SW 1271 (cell line): ENCODE measurements around the gene MYO9B.
"Not testable (repeated sequence)": the region's sequence is repeated elsewhere in the genome, so short reads cannot be mapped to it uniquely, and the experiment has no call there.

ENCODE experiments used
- DNase-seq, 2 experiments: peaks; one replicate each; lab custom pipeline; 2025; lab: John Stamatoyannopoulos, UW

Gene MYO9B

DNA sequence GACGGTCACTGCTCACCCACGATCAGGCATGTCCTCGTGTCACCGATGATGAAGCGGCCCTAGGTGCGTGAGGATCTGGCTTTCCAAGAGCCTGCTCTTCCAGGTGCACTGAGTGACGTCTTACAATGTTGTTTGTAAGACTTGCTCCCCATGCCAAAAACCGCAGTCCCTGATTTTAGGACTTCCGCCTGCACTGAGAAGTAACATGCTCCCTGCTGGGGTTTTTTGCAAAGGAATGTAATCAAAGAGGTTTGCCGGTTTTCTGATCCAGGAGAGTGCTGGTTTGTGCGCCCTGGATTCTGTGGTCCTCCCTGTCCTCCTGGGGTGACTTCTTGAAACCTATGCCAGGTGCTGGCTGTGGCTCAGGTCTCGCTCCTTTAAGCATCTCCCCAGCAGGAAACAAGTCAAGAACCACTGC is 38.8 kb downstream of the MYO9B start:
- no peak for DNase-seq

GRCh38 chr19:17116996-17117702 is 41.6 kb downstream of the MYO9B start:
- DNase-seq: no peak

DNA sequence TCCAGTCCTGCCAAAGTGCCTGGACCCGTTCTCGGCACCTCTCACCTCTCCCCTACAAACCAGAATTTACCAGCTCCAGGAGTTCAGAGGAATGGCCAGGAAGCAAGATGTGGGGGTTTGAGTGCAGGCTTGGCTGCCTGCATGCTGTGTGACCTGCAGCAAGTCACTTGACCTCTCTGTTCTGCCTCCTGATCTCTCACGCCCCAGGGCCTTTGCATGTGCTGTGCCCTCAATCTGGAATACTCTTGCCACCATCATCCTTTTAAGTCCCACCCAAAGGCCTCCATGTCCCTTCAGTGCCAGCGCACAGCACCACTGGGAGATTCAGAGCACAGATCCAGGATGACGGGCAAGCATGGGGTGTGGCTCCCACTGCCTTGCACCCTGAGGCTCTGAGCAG is 43.4 kb downstream of the MYO9B start:
- no peak for DNase-seq

DNA sequence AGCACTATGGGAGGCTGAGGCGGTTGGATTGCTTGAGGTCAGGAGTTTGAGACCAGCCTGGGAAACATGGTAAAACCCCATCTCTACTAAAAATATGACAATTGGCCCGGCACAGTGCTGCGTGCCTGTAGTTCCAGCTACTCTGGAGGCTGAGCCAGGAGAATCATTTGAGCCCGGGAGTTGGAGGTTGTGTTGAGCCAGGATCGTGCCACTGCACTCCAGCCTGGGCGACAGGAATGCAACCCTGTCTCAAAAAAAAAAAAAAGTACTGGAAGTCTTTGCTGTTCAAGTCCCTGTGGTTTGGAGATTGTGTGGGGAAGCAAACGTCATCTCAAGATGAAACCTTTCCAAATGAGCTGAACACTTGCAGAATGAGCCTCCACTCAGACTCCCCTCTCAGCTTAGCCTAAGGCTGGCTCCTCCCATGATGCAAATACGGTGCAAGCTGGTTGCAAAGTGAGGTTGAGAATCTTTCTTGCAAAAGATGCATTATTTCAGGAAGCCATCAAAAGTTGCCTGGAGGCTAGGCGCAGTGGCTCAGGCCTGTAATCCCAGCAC is 46.2 kb downstream of the MYO9B start:
- no peak for DNase-seq

DNA sequence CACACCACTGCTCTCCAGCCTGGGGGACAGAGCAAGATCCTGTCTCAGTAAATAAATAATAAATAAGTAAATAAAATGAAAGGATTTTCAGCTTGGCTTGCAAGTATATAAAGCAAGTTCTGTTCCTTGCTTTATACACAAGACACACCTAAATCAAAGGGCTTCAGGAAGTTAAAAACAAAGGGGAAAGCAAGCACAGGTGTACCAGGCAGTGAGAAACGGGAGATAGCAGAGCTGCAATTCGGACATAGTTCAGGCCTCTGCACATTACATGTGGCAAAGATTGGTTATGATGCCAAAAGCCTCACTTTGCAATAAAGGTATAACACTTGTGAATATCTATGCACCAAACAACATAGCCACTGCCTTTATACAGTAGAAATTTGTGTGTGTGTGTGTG is 47.5 kb downstream of the MYO9B start:
- DNase-seq: no peak

- DNase-seq: no peak
Measured at GRCh38 chr19:17124025-17124424, 48.4 kb downstream of the MYO9B start.

DNA sequence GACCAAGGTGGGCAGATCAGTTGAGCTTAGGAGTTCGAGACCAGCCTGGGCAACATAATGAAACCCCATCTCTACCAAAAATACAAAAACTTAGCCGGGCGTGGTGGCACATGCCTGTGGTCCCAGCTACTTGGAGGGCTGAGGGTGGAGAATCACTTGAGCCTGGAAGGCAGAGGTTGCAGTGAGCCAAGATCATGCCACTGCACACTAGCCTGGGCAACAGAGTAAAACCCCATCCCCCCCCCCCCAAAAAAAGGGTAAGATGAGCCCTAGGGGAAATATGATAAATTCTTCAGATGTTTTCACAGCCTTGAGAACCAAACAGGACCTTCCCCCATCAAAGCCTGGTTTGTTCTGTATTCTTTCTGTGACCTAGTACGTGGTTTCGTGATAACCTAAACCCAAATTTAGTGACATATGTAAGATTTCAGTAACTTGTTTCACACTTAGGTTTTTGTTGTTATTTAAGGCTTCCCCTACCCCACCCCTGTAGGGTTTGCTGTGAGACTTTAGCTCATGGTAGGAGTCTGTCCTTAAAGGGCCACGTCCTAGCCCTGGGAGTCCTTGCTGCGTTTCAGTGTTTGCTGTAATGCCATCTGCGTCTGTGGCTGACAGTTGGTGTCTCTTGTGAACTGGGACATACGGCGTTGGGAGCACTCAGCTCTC is 49.6 kb downstream of the MYO9B start:
- no peak for DNase-seq

DNA sequence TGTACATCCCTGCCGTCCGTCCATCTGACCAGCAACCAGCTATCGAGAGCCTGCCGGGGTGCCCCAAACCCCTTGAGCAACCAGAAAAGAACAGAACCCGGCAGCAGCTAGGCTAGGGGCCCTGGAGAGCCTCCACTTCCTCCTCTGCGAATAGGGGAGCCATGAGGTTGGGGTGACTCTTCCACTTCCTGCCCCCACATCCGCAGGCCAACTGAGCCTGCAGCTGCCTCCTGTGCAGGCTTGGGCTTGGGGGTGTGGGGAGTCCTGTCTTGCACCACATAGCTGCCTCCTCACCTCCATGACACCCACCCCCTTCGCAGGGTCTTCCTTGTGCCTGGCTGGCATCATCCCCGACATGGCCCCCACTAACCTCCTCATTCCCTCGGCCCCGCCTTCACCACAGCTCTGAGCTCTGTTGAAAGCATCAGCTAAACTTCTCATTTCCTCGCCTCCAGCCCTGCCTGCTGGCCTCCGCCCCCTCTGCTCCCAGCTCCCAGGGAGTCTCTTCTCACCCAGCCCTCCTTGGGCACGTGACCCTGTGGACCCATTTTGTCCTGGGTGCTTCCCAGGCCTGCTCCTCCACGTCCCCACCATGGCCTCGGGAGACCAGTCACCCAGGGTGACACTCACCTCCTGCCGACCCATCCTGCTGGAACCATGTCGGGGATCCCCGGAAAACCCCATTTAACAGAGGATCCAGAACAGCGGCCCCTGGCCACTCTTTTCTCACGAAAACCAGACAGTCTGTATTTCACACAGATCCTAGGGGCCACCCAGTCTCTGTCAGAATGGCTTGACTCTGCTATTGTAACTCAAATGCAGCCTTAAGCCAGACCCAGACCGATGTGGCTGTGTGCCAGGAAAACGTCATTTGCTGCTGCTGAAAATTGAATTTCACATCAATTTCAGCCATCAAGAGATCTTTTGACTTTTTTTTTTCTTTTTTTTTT is 50.4 kb downstream of the MYO9B start:
- no peak for DNase-seq

GRCh38 chr19:17127671-17128070 is 52.1 kb downstream of the MYO9B start:
- no peak for DNase-seq

- no peak for DNase-seq
Measured at GRCh38 chr19:17128403-17128802, 52.8 kb downstream of the MYO9B start.

DNA sequence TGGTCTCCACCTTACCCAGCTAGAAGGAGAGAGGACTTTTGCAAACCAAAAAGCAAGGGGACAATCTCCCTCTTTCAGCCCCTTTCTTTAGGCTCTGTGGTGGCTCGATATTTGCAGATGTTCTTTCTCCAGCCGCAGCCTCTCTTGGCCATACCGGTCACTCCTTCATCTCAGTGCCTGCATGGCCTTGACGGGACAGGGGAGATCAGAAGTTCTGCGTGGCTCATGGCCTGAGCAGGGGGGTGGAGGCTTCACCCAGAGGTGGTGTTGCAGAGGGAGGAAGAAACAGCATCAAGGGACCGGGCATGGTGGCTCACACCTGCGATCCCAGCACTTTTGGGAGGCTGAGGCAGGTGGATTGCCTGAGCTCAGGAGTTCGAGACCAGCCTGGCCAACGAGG is 53.2 kb downstream of the MYO9B start:
- DNase-seq: no peak

- no peak for DNase-seq
Measured at GRCh38 chr19:17129377-17129776, 53.8 kb downstream of the MYO9B start.

GRCh38 chr19:17135001-17135853 is 59.6 kb downstream of the MYO9B start:
- DNase-seq: peak; percentile 80 to 93

DNA sequence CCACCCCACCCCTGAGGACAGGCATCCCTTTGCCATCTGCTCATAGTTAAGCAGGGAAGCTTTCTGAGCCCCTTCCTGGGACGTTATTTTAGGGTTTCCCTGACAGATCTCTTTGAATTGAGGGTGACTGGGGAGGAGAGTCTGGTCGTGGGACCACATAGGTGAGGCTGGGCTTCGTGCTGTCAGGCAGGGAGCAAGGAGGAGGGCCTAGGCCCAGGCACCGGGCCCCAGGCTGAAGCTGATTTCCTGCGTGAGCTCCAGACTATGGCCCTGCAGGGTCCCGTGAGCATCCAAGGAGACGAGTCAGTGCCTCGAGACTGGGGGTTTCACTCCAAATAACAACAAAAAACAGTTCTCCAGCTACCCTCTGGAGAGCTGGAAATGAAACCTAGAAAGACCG is 60.4 kb downstream of the MYO9B start:
- DNase-seq: no peak

- no peak for DNase-seq
Measured at GRCh38 chr19:17136617-17137016, 61.0 kb downstream of the MYO9B start.

DNA sequence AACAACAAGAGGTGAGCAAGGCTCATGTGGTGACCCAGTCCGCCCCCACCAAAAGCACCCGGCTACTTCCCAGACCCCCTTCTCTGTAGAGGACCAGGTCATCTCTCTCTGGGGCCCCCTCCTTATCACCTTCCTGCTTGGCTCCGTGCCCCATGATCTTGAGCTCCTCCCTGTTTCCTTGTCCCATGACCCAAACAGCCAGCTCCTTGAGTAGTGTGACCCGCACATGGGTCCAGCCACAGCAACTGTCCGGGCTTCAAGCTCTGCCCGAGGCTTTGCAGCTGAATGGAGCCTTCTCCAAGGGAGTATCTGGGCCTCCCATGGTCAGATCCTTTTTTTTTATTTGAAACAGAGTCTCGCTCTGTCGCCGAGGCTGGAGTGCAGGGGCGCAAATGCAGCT is 61.8 kb downstream of the MYO9B start:
- DNase-seq: no peak

DNA sequence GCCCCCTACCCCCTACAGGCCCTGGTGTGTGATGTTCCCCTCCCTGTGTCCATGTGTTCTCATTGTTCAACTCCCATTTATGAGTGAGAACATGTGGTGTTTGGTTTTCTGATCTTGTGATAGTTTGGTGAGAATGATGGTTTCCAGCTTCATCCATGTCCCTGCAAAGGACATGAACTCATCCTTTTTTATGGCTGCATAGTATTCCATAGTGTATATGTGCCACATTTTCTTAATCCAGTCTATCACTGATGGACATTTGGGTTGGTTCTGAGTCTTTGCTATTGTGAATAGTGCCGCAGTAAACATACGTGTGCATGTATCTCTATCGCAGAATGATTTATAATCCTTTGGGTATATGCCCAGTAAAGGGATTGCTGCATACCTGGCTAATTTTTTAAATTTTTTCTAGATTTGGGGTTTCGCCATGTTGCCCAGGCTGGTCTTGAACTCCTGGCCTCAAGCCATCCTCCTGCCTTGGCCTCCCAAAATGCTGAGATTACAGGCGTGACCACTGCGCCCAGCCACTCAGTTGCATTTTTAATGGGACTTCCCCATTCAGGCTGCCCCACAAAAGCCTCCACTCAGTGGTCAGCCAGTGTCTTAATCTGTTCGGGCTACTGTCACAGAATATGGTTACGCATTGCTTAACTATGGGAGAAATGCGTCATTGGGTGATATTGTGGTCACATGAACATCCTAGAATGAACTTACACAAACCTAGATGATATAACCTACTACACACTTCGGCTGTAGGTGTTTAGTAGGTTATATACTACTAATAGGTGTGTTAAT is 62.7 kb downstream of the MYO9B start:
- not testable (repeated sequence) for DNase-seq

- no peak for DNase-seq
Measured at GRCh38 chr19:17138937-17139598, 63.5 kb downstream of the MYO9B start.

DNA sequence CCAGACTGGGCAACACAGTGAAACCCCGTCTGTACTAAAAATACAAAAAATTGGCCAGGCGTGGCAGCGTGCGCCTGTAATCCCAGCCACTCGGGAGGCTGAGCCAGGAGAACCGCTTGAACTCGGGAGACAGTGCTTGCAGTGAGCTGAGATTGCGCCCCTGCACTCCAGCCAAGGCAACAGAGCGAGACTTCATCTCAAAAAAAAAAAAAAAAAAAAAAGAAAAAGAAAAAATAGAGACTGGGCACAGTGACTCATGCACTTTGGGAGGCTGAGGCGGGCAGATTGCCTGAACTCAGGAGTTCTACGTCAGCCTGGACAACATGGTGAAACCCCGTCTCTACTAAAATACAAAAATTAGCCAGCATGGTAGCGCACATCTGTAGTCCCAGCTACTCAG is 69.2 kb downstream of the MYO9B start:
- not testable (repeated sequence) for DNase-seq
